SKM-1 (cell line): ENCODE data around the gene HPCAL1.

ENCODE experiments used
- DNase-seq: peaks from one replicate; lab custom pipeline; 2025; ENCODE audit not compliant: unreplicated experiment; lab: John Stamatoyannopoulos, UW

The HPCAL1 gene

DNA sequence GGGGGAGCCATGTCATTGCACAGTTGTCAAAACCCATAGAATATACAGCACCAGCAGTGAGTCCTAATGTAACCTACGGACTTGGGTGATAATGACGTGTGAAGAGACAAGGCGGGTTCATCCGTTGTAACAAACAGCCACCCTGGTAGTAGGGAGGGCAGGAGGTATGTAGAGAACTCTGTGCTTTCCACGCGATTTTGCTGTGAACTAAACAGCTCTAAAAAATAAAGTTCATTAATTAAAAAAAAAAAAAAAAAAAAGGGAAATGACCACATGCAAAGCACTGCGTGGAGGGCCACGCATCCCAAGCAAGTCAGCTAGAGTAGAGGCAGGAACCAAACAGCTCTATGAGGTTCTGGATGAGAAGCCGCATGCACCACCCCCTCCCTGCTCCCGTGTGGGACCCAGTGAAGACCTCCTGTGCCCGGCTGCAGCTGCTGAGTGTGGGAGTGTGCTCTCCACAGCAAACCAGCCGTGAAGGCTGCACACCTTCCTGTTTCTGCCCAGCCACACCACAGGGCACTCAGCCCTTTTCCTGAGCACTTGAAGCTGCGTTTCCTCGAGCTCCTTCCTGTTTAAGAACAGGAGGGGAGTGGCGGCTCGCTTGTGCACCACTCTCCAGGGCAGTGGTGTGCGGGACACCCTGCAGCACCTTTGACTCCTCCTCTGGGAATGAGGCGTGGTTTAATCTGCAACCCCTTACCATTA is 79.8 kb downstream of the HPCAL1 start:
- peak; percentile 66 for DNase-seq

DNA sequence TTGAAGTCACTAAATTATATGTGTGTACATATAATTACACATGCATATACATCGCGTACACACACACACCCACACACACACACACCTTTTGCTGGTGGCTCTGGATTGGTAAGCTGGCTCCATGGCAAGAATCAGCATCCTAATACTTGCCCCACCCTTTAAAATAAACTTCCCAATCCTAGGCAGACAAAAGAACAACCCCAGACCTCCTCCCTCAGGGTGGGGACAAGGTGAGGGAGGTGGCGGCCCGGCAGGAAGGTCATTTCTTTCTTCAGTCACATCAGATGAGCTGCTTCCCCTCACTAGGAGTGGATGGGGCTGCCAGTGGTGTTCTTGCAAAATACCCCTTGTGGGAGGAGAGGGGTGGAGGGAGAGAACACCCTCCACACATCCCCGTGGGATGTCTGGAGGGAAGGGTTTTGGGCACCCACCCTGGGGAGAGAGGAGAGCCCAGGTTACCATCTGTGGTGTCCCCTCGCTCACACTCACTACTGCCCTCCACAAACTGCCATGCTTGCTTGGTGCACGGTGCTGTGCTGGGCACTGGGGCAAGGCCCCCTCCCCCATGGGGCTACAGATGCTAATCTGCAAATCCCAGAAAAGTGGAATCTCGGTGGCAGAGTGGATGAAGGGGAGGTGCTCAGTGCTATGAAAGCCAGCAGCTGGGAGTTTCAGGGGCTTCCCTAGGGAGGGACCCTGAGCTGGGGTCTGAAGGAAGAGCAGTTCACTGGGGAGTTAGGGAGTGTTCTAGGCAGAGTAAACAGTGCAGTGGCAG is 81.4 kb downstream of the HPCAL1 start:
- DNase-seq, result no peak

DNA sequence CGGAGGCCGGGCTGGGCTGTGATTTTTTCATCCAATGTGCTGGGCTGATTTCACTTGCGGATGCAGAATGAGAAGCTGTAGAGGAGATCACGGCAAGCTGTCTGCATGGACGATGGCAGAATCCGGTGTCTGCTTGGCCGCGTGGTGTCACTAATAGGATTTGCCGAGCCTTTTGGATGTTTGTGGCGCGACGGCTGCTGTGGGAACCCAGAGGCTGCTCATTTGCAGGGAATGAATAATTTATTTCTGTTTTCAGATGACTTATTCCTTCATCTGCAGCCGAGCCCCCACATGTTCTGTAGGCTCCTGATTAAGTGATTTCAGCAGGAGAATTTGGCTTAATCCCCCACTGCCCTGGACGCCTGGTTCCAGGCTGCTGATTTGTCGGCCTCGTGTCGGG is 82.8 kb downstream of the HPCAL1 start:
- no peak for DNase-seq

DNA sequence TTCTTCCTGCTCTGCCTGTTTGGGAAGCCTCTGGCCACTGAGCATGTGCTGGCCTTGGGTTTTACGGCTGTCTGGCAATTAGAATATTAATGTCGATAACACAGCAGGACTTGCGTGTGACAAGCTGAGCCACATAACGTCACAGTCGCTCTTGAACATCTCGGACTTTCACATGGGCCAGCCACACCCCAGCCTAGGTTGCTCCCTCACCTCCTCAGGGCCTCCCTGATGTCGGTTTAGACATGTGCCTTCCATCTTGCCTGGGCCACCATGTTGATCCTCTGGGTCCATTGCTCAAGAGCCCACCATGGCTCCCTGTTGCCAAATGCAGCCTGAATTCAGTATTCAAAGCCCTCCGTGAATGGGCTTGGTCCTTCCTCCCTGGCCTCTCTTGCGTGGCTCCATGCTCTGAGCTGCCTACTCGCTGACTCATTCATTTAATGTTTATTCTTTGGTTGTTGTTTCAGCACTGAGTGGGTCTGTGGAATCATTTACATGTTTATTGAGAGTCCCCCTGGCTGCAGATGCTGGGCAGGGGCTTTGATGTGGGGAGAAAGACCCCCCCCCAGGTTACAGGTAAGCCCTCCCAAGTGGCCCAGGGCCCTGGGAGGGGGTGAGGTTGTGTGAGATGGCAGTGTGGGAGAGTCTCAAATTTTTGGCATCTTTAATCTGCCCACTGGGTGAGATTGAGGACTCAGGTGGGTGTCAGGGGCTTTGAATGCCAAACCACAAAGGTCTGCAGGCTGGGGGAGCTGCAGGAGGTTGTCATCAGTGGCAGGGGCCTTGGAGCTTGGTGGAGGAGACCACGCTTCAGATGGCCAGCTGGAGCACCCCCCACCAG is 83.4 kb downstream of the HPCAL1 start:
- DNase-seq, result no peak

DNA sequence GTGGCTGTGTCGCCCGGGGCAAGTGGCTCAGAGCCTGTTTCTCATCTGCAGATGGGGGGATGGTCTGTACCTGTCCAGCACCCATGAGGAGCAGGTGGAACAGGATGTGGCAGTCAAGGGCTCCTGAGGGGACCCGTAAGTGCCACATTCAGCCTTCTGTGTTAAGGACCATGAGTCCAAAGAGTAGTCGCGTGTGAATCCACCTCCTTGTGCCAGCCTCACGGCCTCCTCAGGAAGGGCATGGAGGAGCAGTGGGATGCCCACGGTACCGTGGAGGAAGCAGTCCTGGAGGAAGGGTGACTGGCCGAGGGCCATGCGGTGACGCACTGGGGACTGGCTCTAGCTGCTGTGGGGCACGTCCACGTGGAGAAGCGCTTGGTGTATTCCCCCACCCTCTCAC is 84.3 kb downstream of the HPCAL1 start:
- no peak for DNase-seq

DNA sequence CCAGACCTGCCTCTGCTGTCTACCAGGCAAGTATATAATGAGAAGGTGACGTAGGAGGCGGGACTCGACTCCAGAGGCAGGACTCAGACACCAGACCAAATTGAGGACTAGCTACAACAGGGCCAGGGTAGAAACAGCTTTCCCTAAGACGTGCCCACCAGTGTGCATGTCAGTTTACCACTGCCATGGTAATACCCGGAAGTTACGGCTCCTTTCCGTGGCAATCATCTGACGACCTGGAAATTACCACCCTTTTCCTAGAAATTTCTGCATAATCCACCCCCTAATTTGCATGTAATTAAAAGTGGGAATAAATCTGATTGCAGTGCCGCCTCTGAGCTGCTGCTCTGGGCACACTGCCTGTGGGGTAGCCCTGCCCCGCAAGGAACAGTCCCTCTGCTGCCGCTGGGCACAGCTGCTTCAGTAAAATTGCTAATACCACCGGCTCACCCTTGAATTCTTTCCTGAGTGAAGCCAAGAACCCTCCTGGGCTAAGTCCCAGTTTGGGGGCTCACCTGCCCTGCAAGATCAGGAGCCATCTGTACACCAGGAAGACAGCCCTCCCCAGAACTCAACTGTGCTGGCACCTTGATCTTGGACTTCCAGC is 86.4 kb downstream of the HPCAL1 start:
- no peak for DNase-seq

DNA sequence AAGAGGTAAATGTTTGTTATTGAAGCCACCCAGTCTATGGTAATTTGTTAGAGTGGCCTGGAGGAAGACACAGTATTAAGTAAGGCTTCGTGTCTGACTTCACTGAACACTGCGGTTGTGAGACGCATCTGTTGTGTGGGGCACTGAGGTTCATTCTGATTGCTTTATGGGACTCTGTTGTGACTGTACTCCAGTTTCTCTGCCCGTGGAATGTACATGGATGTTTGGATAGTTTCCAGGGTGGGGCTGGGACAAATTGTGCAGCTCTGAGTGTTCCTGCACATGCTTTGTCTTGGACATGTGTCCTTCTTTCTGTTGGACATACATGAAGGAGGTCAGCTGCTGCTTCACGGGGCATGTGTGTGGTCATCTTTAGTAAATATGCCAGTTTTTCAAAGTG is 86.9 kb downstream of the HPCAL1 start:
- no peak for DNase-seq

DNA sequence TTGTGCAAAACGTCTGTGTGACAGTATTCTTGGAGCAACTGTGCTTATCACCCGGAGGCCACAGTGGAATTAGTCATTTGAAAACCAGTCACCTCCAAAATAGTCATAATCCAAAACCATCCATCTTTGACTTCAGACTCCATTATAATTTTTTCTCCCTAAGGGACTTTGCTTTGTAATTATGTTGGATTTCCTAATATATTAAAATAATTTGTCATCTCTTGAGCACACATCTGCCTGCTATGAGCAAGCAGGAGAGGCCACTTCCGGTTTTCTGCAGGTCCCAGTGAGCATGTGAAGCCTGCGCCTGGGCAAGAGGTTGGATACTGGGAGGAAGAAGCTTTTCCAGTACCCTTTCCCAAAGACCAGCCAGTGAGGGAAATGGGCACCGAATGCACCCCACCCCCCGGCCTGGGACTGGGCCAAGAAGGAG is 87.7 kb downstream of the HPCAL1 start:
- no peak for DNase-seq

DNA sequence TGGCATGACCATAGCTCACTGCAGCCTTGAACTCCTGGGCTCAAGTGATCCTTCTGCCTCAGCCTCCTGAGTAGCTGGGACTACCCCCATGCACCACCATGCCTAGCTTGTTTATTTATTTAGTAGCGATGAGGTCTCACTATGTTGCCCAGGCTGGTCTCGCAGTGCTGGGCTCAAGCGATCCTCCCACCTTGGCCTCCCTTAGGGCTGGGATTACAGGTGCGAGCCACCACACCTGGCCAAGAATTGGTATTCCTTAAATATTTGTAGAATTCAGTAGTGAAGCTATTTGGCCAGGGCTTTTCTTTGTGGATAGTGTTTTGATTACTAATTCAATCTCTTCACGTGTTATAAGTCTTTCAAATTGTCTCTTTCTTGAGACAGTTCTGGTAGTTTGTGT is 89.4 kb downstream of the HPCAL1 start:
- DNase-seq, result no peak

DNA sequence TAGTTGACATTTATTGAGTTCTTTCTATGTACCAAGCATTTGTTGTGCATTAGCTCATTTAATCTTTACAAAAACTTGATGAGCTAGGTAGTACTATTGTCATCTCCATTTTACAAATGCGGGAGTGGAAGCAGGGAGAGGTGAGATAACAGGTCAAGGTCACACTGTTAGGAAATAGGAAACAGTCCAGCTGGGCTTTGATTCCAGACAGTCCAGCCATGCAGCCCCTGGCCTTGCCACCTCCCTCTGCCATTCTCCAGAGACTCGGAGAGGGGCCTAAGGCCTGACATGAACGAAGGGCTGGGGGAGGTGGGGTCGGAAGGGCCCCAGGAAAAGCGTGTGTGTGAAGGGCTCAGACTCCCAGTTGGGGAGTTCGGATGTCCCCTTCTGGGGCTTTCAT is 89.8 kb downstream of the HPCAL1 start:
- no peak for DNase-seq

DNA sequence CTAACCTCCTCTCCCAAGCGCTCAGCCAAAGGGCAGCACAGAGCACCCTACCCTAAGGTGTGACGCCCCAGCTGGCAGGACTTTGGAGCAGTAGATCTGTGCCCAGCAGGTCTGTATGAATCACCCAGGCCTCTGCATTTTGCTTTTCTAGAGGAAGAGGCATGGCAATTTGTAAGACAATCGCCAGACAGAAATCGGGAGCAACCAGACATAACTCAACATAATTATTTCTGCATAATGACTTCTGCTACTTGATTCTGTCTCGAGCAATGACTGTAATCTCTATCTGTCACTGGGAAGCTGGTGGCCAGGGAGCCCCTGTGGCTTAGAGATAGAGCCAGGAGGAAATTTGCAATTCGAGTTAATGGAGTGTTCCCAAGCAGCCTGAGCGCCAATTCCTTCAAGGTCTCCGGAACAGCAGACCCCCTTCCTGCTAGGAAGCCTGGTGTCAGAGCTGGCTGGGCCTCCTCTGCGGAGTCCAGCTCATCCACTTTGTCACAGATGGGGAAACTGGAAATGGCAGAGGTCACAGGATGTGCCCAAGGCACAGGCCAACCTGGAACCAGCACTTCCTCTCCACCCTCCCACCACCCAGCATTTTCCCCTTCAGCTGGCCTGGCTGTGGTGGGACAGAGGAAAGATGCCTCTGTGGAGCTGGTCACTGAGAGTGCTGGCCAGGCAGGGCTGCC is 90.4 kb downstream of the HPCAL1 start:
- DNase-seq, result no peak

DNA sequence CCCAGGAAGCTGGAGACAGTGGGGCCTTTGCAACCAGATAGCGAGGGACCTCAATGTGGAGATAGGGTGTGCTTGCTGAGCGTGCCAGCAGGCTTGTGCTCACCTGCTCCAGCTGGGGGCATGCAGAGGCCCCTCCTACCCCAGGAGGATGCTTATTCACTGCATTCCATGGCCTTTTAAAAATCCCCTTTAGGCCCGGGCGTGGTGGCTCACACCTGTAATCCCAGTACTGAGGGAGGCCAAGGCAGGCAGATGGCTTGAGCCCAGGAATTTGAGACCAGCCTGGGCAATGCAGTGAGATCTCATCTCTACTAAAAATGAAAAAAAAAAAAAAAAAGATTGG is 90.9 kb downstream of the HPCAL1 start:
- no peak for DNase-seq

DNA sequence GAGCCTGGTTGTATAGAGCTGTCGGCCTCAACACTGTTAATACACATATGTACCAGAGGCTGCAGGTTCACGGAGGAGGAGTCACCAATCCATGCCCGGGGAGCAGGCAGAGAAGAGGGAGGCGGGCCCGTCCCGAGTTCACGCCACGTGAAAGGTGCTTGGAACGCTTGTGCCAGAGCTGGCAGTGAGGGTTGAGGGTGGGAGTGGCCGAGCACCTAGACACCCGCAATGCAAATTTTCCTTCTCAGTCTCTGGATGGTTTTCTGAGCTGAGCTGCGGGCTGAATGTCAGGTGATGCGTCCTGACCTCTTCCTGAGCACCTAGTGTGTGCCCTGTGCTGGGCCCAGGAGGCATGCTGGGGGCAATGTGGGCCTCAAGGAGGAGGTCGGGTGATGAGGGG is 93.2 kb downstream of the HPCAL1 start:
- no peak for DNase-seq

DNA sequence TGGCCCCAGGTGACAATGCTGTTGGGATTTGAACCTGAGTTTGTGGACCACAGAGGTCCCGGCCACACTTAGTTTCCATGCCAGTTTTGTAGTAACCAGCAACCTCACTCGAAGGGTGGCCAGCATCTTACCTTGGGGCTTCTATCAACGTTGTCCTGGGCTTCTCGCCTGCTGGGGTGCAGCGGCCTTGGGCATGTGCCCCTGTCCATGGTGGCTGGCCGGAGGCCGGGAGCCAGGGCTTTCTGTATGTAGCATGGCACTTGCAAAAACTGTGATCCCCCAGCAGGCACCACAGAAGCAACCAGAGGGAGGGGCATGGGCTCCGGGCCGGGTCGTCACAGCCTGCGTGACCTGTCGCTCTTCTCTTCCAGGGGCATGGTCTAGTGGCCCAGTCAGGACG is 93.8 kb downstream of the HPCAL1 start:
- no peak for DNase-seq

DNA sequence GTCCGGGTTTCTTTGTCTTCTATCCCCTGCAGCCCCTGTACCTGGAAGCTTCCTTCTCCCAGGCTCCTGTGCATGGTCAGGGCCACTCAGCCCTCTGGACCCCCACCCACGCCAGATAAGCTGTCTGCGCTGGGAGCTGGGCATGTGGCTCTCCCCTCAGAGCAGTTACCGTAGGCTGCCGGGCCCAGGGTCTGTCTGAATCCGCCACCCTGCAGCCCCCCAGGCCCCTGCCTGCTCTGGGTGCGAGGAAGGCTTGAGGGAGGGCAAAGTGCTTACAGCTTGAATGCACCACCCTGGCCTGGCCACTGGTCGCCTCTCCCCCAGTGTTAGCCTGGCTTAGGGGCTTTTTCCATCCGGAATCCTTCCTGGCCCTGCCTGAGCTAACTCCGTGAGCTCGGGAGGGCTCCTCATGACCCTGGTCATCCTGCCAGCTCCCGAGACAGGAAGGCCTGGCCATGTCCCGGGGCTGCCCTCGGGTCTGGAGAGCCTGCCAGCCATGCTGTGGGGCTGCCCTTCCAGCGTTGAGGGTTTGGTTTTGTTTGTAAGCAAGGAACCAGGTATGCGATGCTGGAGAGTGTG is 94.7 kb downstream of the HPCAL1 start:
- DNase-seq, result no peak

DNA sequence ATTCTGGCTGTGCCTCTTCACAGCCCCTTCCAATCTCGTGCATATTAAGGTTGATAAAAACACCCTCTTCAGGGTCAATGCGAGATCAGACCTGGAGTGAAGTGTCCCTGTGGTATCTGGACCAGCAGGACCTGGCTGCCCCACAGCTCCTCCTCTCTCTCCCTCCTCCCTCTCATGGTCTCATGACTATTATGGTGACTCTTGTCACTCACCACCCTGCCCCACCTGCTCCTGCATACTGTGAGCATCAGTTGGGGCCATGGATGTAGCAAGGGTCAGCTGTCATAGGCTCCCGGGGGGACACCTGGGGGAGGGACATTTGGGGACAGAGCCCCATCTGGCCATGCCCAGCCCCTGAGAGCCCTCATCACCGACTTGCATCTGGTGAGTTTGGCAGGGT is 95.2 kb downstream of the HPCAL1 start:
- no peak for DNase-seq

DNA sequence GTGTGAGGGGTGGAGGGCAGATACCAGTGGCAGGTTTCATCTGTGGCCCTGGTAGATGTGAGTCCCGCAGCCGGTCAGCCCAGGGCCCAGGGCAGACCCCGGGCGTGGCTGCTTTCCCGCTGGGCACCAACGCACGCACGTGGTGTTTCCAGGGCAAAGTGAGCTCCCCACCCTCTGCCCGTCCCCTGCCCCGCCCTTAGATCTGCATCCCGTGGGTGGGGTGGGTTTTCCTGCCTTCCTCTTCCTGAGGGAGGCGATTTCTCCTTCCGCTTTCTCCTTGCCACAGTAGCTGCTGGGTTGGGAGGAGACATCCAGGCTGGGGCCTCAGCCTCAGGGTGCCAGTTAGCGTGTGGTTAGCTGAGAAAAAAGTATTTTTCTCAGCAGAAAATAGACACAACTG is 95.8 kb downstream of the HPCAL1 start:
- DNase-seq, result no peak

DNA sequence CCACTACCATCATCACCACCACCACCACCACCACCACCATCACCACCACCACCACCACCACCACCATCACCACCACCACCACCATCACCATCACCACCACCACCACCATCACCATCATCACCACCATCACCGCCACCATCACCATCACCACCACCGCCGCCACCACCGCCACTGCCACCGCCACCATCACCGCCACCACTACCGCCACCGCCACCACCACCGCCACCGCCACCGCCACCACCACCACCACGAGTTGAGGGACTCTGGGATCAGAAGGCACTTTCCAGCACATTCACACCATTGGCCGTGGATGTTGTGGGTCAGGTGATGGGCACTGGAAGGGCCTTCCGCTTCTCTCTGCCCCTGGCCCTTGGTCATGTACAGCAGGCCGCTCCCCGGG is 96.7 kb downstream of the HPCAL1 start:
- DNase-seq, result no peak

DNA sequence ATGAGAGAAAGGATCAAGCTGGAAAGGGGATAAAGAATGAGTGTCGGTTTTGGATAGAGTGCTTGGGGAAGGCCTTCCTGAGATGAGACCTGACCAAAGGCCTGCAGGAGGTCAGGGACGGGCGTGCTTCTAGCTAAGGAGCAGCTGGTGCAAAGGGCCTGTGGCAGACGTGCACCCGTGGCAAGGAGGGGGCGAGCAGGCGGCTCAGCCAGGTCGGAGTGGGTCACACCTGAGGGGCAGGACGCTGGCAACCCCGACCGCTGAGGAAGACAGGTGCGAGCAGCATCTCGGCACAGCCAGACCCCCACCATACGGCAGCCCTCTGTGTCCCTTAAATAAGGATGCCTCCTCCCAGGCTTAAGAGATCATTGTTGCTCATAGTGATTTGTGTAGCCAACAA is 97.3 kb downstream of the HPCAL1 start:
- no peak for DNase-seq

DNA sequence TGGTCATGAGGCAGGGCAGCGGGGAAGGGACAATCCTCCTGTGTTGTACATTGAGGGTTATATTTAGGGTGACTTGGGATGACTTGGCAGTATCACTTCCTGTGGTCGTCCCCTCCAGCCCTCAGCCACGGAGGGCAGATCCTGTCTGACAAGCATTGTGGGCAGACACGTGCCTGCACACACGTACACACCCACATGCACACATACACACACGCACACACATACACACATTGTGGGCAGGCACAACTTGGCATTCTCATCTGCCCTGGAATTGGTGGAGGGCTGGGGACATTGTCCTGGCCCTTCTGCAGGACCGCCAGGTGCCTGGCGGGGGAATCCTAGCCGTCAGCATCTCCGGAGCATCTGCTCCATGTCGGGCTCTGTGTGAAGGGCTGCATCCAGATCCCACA is 97.9 kb downstream of the HPCAL1 start:
- DNase-seq, result no peak
